GF-D8 (cell line): ENCODE results near the gene ALDH3B2.
"Not testable (repeated sequence)": the region's sequence is repeated elsewhere in the genome, so short reads cannot be mapped to it uniquely, and the experiment has no call there.

Source experiments
- DNase-seq: peaks from one replicate; lab custom pipeline; 2025; lab: John Stamatoyannopoulos, UW

ALDH3B2 gene

GRCh38 chr11:67662142-67662834 lies 12.1 kb downstream of the ALDH3B2 start:
- DNase-seq: no peak

DNA sequence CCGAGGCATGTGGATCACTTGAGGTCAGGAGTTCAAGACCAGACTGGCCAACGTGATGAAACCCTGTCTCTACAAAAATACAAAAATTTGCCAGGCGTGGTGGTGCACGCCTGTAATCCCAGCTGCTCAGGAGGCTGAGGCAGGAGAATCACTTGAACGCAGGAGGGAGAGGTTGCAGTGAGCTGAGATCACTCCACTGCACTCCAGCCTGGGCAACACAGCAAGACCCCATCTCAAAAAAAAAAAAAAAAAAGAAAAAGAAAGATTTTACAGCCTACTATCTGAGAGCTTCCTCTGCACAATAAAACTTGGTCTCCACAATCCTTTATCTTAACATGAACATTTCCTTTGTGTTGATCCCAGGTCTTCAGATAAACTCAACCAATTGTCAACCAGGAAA lies 13.7 kb downstream of the ALDH3B2 start:
- DNase-seq: not testable (repeated sequence)

DNA sequence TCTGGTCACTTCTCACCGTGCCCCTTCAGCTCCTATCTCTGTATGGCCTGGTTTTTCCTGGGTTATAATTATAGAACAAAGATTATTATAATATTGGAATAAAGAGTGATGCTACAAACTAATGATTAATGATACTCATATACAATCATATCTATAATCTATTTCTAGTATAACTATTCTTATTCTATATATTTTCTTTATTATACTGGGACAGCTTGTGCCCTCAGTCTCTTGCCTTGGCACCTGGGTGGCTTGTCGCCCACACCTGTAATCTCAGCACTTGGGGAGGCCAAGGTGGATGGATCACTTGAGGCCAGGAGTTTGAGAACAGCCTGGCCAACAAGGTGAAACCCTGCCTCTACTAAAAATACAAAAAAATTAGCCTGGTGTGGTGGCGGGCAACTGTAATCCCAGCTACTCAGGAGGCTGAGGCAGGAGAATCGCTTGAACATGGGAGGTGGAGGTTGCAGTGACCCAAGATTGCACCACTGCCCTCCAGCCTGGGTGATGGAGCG lies 14.7 kb downstream of the ALDH3B2 start:
- DNase-seq: not testable (repeated sequence)

DNA sequence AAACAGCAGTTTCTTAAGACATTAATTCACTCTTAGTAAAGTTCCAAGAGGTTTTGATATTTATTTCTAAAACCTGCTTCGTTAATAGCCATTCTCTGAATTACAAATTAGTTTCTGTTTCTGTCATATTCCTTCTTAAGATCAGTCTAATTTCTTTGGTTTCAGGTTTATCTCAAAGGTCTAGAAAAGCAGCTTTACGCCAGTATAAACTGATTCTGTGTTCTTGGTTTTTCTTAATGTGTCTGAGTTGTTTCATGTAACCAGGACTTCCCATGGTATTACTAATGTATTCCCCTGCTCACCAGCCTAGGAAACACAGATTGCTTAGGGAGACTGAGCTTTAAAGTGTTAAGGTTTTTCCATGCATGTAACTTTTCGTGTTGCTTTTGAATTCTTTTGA lies 17.1 kb downstream of the ALDH3B2 start:
- DNase-seq: no peak

- no peak for DNase-seq
Measured at GRCh38 chr11:67656278-67656922, 18.0 kb downstream of the ALDH3B2 start.

DNA sequence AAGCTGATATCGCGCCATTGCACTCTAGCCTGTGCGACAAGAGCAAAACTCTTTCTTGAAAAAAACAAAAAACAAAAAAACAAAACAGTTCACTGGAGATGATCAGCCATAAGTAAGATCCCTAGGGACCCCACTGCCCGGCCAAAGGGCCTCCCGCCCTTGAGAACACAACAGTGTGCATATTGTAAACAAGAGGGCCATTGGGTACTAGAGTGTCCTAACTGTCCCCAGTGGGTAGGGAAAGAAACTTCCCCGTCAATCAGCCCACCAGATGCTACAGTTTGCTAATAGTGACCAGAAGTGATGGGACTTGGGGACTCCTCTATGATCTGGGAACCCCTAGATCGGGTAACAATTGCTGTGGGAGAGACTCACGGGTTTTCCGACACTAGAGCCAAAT lies 20.2 kb downstream of the ALDH3B2 start:
- DNase-seq: no peak

DNA sequence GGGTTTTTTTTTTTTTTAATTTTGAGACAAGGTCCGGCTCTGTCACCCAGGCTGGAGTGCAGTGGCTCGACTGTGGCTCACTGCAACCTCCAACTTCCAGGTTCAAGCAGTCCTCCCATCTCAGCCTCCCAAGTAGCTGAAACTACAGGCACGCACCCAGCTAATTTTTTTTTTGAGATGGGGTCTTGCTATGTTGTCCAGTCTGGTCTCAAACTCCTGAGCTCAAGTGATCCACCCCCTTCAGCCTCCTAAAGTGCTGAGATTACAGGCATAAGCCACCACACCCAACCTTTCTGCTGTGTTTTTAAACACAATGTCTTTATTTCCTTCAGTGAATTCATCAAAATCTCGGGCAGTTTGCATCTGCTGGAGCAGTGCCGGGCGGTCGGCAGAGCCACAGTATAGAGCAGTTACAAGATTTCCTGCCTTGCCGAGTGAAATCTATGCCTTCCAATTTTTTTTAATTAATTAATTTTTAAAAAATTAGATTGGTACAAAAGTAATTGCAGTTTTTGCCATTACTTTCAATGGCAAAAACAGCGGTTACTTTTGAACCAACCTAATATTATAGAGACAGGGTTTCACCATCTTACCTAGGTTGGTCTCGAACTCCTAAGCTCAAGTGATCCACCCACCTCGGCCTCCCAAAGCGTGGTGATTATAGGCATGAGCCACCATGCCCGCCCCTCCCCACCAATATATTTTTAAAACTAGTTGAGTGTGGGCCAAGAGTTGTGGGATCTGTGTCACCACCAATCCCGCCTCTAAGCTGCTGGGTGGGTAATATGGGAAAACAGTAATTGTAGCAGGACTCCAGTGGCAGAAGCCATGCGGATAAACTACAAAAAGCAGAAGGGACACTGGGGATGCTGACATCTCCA lies 21.2 kb downstream of the ALDH3B2 start:
- no peak for DNase-seq

GRCh38 chr11:67651976-67652781 lies 22.2 kb downstream of the ALDH3B2 start:
- no peak for DNase-seq

GRCh38 chr11:67649634-67650510 lies 24.6 kb downstream of the ALDH3B2 start:
- DNase-seq: no peak

GRCh38 chr11:67648796-67649613 lies 25.4 kb downstream of the ALDH3B2 start:
- DNase-seq: no peak

- peak; percentile 52 for DNase-seq
Measured at GRCh38 chr11:67648140-67648795, 26.2 kb downstream of the ALDH3B2 start.

DNA sequence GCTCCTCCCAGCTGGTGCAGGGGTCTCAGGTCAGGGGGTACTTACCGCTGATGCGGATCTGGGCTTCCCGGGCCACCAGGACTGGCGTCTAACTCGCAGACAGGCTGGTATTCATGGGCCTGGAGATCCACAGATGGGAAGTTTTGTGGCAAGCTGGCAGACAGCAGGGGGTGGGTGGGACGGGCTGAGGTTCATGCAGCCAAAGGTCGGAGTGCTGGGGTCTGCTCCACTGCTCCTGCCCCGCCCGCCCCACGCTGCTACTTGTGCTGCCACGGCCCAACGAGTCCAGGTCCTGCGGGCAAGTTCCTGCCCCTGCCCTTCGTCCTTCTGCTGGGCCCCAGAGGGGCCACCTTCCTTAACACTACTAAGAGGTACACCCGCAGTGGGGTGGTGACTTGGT lies 27.0 kb downstream of the ALDH3B2 start:
- no peak for DNase-seq

DNA sequence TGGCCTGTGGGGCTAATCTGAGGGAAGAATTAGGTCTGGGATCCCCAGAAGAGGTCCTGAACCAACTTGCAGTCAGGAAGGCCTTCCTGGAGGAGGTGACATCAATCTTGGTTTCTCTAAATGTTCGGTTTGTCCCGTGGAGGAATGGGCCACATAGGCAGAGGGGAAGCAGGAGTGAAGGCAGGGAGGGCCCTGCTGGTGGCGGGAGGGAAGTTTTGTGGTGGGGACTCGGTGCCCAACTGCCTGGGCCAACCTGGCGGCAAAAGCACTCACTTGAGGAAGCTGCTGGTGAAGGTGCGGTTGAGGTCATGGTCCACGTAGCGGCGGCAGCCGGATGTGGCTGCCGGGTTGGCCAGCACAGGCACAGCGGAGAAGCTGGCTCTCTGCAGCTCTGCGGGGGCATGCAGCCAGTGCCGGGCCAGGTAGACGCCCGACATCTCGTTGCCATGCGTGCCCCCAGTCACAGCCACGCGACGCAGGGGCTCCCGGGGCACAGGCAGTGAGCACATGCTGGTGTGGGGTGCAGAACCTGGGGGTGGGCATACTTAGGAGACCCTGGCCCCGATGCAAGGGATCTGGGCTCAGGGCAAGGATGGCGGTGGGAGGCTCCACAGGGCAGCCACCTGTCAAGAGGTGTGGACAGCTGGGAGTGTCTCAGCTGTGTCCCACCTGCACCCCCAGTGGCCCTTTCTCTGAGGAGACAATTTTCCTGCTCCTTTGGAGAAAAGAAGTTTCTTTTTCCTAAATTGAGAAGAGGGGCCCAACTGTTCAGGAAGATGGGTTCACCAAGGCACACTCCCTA lies 27.7 kb downstream of the ALDH3B2 start:
- DNase-seq: peak; percentile 38

GRCh38 chr11:67645521-67646461 lies 28.6 kb downstream of the ALDH3B2 start:
- no peak for DNase-seq

DNA sequence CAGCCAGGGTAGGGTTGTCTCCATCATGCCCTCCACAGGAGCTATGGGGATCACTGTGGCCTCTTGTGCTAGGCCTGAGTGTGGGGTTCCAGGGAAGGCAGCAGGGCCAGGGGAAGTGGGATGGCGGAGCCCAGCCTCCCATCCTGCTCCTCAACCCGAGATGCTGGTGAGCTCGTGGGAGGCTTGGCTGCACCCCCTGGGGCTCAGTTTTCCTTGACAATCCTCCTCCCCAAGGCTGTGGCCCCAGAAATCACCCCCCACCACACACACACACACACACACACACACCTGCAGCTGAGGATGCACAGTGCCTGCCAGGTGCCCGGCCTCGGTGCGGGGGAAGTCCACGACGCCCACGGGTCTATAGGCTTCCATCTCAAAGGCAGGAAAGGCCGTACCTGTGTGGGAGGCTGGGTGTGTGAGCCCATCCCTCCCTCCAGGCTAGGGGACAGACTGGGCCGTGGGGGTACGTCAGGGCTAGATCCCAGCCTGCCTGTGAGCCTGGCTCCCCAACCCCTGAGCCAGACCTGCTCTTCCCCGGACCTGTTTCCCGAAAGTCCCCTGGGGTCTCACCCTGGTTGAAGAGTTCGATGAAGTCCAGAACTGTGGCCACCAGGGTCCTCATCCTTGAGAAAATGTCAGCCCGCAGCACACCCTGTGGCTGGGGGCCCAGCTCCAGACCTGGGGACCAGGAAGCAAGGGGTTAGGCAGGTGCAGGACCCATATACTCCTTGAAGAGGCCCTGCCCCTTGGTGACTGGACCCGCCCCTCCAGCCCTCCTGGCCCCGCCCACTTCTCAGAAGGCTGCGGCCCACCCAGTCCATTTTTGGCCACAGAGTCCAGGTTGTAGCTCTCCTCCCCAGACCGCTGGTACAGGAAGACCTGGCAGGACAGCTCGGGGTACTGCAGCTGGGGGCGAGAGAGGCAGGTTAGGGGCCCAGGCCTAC lies 29.7 kb downstream of the ALDH3B2 start:
- no peak for DNase-seq

- peak; percentile 9 for DNase-seq
Measured at GRCh38 chr11:67644042-67644441, 30.4 kb downstream of the ALDH3B2 start.
